ENCODE data around the gene CLEC16A. TPM values are rescaled to one million over a fixed set of nuclear protein-coding genes. Genes with fewer than 3 reads are reported as not detected.

Gene CLEC16A
- total RNA-seq, 1 donor from 2014 or later, result 22.1 TPM

- DNase-seq, result no peak
Measured at GRCh38 chr16:11178424-11178823, 234.1 kb downstream of the CLEC16A start.

DNA sequence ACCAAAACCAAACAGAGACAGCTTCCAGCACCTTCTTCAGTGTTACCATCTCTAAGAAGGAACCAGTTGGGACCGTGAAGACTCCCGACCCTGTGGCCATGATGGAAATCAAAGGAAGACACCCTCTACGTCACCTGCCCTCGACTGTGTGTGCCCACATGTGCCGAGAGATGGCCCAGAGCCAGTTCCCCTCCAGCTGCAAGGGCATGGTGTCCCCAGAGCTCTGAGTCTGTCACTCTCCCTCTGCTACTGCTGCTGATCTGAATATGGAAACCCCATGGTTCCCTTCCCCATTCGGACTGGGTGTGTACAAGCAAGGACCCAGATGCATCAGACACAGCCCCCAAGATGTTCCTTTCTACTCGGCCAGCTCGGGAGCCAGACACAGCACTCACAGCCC lies 235.2 kb downstream of the CLEC16A start:
- no peak for DNase-seq

DNA sequence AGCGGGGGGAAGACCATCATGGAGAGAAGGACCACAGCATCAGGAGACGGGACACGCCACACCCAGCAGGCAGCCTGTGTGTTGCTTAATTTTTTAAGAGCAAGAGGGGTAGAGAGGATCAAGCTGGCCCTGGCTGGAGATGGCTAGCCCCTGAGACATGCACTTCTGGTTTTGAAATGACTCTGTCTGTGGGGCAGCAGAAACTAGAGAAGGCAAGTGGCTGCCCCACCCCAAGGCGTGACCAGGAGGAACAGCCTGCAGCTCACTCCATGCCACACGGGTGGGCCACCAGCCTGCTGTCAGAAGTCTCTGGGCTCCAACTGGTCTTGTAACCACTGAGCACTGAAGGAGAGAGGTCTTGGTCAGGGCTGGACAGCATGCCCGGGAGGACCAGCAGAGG lies 236.1 kb downstream of the CLEC16A start:
- DNase-seq, result no peak

DNA sequence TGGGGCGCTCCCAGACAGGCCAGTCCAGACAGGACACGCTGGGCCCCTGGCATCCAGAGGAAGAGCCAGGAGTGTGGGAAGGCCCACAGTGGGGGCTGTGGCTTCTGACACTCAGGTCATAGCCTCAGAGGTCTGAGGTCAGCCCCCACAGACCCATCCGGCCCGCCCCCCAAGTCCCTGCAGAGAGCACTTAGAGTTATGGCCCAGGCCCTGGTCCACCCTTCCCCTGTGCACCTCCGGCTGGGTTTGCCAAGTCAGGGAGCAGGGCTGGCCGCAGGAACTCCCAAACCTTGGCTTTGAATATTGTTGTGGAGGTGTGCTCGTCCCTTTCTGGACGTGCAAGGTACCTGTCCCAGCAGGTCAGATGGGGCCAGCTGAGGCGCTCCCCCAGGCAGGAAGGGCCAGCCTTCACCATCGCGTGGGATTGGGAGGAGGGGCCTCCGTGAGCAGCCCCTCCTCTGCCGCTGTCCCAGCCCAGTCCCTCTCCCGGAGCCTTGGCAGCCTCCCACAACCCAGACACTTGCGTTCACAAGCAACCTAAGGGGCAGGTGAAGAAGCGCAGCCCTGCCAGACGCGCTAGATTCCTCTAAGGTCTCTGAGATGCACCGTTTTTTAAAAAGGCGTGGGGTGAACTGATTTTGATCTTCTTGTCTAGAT lies 237.0 kb downstream of the CLEC16A start:
- DNase-seq, result no peak

DNA sequence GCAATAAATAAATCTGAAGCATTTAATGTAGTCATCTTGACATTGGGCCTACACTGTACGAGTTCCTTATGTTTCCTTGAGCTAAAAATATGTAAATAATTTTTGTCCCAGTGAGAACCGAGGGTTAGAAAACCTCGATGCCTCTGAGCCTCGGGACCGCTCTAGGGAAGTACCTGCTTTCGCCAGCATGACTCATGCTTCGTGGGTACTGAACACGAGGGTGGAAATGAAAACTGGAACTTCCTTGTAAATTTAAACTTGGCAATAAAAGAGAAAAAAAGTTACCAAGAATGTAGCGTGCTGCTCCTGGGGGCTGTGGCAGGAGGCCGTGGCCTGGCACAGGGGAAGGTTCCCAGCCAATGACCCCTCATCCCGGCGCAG lies 237.5 kb downstream of the CLEC16A start:
- no peak for DNase-seq

DNA sequence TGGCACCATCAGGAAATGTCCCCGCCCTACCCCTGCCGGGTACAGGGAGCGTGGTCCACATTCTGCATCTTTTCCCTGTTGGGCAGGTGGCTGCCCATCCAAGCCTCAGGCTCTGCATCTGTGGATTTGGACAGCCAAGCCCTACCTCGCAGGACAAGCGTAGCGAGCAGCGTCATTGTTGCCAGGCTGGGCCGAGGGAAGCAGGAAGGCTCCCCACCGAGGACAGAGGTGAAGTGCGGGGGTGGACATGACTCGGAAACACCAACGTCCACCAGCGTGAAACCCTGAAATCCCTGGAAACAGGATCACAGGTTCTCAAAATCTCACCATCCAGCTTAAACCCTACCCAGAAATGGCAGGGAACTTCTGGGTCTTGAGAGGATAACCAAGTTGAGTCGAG lies 238.0 kb downstream of the CLEC16A start:
- no peak for DNase-seq

- no peak for DNase-seq
Measured at GRCh38 chr16:11183035-11183812, 238.9 kb downstream of the CLEC16A start.

- DNase-seq, result no peak
Measured at GRCh38 chr16:11183951-11184350, 239.6 kb downstream of the CLEC16A start.

- DNase-seq, result no peak
Measured at GRCh38 chr16:11187522-11188023, 243.2 kb downstream of the CLEC16A start.

DNA sequence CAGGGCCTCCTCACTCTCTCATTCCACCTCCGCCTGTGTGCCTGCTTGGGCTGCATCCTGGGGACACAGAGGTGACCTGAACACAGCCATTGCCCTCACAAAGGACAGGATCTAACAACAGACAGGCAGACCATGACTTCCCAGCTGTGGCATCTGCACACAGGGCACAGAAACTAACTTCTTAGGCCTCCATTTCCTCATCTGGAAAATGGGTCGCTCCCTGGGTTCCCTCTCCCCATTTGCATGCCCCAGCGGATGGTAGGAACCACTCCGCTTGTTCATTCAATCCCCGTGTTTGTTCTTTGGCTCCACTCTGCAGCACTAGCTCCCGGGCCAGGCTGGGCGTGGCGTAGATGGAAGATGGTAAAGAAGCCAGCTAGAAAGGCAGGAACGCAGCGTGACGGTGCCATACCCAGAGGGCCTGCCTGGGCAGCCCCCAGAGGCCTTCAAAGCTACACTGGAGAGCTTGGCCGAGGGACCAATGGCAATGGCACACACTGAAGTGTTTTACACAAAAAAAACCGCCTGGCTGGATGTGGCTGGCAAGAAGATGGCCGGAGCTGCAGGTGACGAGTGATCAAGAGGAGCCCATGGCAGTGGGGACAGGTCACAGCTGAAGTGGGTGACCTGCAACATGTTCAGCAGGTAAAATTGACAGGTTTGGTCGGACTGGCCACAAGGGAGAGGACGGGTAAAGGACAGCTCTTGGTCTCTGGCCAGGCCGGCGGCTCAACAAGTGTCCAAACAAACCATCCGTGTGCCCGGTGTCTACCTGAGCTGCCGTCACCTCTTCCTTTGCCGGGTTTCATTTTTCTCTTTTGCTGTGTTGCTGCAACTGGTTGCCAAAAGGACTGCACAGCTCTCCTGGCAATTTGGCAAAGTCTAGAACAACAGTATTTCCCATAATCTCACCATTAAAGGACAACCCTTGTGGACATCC lies 244.7 kb downstream of the CLEC16A start:
- DNase-seq, result no peak

DNA sequence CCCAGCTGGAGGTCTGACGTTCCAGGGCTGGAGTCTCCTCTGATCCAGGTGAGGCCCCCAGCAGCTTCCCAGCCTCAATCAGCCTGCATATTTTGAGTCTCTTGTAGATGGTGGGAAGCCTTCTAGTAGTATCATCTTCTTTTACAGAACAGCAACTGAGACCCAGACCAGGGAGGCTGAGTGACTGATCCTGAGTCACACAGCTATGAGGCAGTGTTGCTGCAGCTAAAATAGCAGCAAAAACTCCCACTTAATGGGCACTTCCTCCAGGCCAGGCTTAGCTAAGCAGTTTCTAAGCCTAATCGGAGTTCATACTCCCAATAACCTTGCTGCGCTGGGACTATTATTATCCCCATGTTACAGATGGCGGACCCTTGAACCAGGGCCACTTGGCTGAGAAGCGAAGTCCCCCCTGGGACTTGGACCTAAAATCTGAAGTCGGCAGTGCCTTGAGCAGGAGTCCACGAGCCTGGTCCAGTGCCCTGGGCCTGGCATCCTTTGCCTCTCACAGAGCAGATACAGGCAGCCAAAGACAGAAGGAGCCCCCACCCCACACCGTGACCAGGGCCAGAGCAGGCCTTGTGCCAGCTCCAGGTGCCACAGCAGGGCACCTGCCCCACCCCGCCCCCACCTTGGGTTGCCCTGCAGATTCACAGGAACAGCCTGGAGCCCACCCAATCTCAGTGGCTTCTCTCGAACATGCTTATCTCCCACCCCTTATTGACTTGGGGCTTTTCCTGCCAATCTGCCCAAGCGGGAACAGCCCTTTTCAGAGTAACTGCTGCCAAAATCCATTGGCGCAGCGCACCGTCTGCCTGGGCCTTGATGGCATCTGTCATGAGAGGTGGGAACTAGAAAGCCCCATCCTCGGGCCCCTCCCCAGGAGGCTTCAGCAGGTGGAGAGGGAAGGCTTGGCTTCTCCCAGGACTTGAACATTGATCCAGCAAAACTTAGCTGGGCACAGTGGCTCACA lies 246.5 kb downstream of the CLEC16A start:
- no peak for DNase-seq

- no peak for DNase-seq
Measured at GRCh38 chr16:11191665-11192064, 247.3 kb downstream of the CLEC16A start.

GRCh38 chr16:11193494-11193893 lies 249.1 kb downstream of the CLEC16A start:
- no peak for DNase-seq

GRCh38 chr16:11194913-11195312 lies 250.5 kb downstream of the CLEC16A start:
- no peak for DNase-seq

GRCh38 chr16:11196286-11196828 lies 252.0 kb downstream of the CLEC16A start:
- DNase-seq, result no peak

DNA sequence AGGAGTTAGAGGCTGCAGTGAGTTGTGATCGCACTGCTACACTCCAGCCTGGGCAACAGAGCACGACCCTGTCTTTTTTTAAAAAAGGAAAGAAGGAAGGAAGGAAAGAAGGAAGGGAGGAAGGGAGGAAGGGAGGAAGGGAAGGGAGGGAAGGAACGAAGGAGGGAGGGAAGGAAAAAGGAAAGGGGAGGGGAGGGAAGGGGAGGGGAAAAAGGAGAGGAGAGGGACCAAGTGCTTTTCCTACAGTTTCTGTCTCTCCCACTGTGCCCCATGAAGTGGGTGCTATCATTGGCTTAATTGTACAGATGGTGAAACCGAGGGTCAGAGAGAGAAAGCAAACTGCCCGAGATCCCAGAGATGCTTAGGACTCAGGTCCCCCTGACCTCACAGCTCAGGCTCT lies 254.0 kb downstream of the CLEC16A start:
- DNase-seq, result no peak

DNA sequence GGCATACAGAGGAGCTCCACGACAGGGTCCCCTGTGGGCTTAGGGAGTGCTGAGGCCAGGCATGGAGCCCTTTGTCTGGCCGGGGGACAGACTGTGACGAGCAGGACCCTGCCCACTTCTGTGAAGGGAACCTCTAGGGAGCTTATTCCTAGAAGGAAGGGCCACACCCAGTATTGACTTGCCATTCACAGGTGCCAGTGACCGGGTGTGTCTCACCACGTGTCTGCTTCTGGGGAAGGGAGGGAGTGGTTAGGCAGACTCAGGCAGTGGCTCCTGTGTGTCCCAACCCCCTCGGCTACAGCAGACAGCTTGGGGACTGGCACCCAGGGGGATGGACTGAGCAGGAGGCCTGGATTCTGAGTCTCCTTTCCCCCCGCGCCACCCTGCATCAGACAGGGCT lies 254.5 kb downstream of the CLEC16A start:
- no peak for DNase-seq

DNA sequence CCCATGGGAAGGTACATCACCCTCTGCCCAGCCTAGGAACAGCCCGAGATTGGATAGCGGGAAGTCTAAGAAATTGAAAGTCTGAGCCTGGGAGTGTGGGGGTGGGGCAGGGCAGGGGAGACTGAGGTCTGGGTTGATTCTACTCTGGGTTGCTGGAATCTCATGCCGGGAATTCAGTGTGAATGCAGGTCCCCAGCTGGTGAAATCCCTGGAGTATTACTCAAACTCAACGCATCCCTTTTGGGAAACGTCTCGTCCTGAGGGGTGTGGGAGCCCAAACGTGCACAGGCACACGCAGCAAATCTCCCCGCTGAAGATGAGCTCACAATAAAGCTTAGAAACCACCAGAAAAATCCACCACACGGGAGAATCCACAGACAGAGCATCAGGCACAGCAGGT lies 256.2 kb downstream of the CLEC16A start:
- no peak for DNase-seq

DNA sequence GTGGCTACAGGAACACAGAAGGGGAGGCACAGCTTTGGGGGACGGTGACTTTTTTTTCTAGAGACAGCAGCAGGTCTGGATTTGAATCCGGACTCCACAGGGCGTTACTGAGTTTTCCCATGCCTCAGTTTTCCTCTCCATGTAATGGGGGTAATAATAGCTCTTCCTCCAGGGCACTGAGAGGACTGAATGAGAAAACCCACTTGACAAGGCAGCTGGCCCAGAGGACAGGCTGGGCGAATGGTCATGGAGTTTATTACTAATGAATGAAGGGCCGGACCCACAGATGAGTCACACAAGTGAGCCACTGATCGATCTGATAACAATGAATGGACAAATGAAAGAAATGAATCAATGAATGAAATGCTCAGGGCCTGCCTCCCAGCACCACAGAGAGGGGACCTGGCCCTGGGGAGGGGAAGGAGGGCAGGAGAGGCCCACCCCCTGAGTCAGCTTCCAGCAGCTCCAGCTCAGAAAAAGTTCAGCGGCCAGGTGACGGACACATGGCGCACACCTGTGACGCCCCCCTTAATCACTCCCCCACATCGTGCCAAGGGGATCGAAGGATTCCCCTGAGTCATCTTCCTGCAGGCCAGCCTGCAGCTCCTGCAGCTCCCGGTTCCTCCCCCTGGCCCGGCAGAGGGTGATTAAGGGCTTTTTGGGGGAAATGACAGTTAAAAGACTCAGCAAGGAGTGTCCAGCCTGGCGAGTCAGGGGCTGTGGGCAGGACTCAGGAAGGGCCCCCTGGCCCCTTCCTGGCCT lies 257.3 kb downstream of the CLEC16A start:
- DNase-seq, result no peak
